K562 (cell line): ENCODE measurements around the gene GABRB1. TPM values are rescaled to one million over a fixed set of nuclear protein-coding genes. Genes with fewer than 3 reads are reported as not detected.

Experiments used
- ATAC-seq: fragments of 200-7000 bp; cut with Tn5 transposase; 3 replicates; pipeline ENCODE4 v1.9.1; 2020; ENCODE audit warnings: moderate library complexity
- BruUV-seq: library from RNA; stranded (reverse); fragments of 400-500 nt; replicated peaks from 2 replicates; lab custom pipeline; 2021; lab: Mats Ljungman, UMichigan
- CTCF ChIA-PET: fragments of 300-600 bp; formaldehyde crosslinking; extraction: SDS; loops from one replicate; lab custom pipeline; 2021; ENCODE audit warnings: low intra/inter-chr PET ratio; lab: Yijun Ruan, JAX
- POLR2A ChIA-PET: fragments of 300-600, 350-650 bp; sonication (Branson Sonifier 250); formaldehyde crosslinking; extraction: SDS; loops from one replicate; lab custom pipeline; 2021; ENCODE audit warnings: antibody characterized with exemption, inconsistent platforms; lab: Yijun Ruan, JAX
- DNase-seq, 4 experiments: peaks; one replicate each; pipeline versions ENCODE4 v3.0.0 to v3.0.0-alpha.2; 2011 to 2018; ENCODE audit warnings: low spot score in 3 of 4, mixed read lengths in 3 of 4; ENCODE audit errors: extremely low read depth in 1 of 4
- FAIRE-seq: peaks from 2 replicates; lab custom pipeline; 2011; peaks lifted over from hg19 to GRCh38; lab: Jason Lieb, UNC
- H2AFZ ChIP-seq: 2 replicates; pipeline ENCODE4 v1.6.0; 2011; ENCODE audit warnings: low read depth, low read length, control low read depth, inconsistent platforms
- H3K27ac ChIP-seq: fragments of 200-600 bp; 3 replicates; pipeline ENCODE4 v1.8.0; 2011; ENCODE audit warnings: low read depth, mild to moderate bottlenecking, control low read depth, inconsistent platforms, low read length, moderate library complexity, mixed read lengths; ENCODE audit errors: extremely low read depth
- H3K27me3 ChIP-seq, 2 experiments: fragments of 300-600 bp in 1 of 2; 2 replicates in 1 of 2; 3 replicates in 1 of 2; pipeline versions ENCODE4 v1.6.0 to v1.8.0; 2011; ENCODE audit warnings: inconsistent platforms in 2 of 2, low read length in 2 of 2, mild to moderate bottlenecking in 1 of 2, mixed read lengths in 1 of 2, moderate library complexity in 1 of 2; ENCODE audit not compliant: control insufficient read depth in 2 of 2, insufficient read depth in 2 of 2
- H3K36me3 ChIP-seq: fragments of 300-600 bp; 3 replicates; pipeline ENCODE4 v1.8.0; 2011; ENCODE audit warnings: mild to moderate bottlenecking, low read length, inconsistent platforms; ENCODE audit not compliant: control insufficient read depth, insufficient read depth
- H3K4me1 ChIP-seq, 2 experiments: fragments of 200-600 bp in 1 of 2; replicated peaks in 1 of 2; 2 replicates in 1 of 2; 3 replicates in 1 of 2; pipeline versions ENCODE4 v1.5.1 to v1.8.0; 2011; ENCODE audit warnings: inconsistent platforms in 2 of 2, low read length in 2 of 2, mild to moderate bottlenecking in 1 of 2, mixed read lengths in 1 of 2, moderate library complexity in 1 of 2; ENCODE audit not compliant: control insufficient read depth in 2 of 2, insufficient read depth in 2 of 2
- H3K4me2 ChIP-seq: 2 replicates; pipeline ENCODE4 v1.6.1; 2011; ENCODE audit warnings: low read length, control low read depth, inconsistent platforms, mixed read lengths; ENCODE audit not compliant: insufficient read depth
- H3K4me3 ChIP-seq: fragments of 200-600 bp; sonication (generic), shearing (Covaris generic); 2 replicates; pipeline ENCODE4 v1.5.1; 2016; ENCODE audit warnings: control low read depth, inconsistent platforms
- H3K79me2 ChIP-seq: fragments of 200-600 bp; 3 replicates; pipeline ENCODE4 v1.8.0; 2011; ENCODE audit warnings: low read length, inconsistent platforms; ENCODE audit not compliant: control insufficient read depth, insufficient read depth
- H3K9ac ChIP-seq, 2 experiments: 2 replicates each; pipeline versions ENCODE4 v1.6.0 to v1.6.1; 2011; ENCODE audit warnings: low read depth in 2 of 2, low read length in 2 of 2, control low read depth in 1 of 2, inconsistent platforms in 1 of 2, mild to moderate bottlenecking in 1 of 2, mixed read lengths in 1 of 2; ENCODE audit not compliant: insufficient read depth in 1 of 2
- H3K9me1 ChIP-seq: one replicate; pipeline ENCODE4 v1.6.0; 2011; ENCODE audit warnings: inconsistent platforms, mild to moderate bottlenecking, low read length, moderate library complexity; ENCODE audit not compliant: control insufficient read depth, insufficient read depth
- H3K9me3 ChIP-seq: replicated peaks from 2 replicates; pipeline ENCODE4 v1.5.1; 2011; ENCODE audit warnings: low read depth, low read length, inconsistent platforms; ENCODE audit not compliant: control insufficient read depth, insufficient read depth
- H4K20me1 ChIP-seq: replicated peaks from 2 replicates; pipeline ENCODE4 v1.6.1; 2011; ENCODE audit warnings: low read length, inconsistent platforms, mixed read lengths; ENCODE audit not compliant: control insufficient read depth, insufficient read depth
- COPS2 ChIP-seq: fragments of 450-650 bp; conservative IDR thresholded peaks from 2 replicates; pipeline ENCODE4 v1.6.1; 2016; ENCODE audit warnings: mild to moderate bottlenecking, moderate library complexity
- EHMT2 ChIP-seq: fragments of 450-650 bp; IDR thresholded peaks from 2 replicates; pipeline ENCODE4 v1.6.1; 2018; ENCODE audit warnings: antibody characterized with exemption
- GTF2F1 ChIP-seq: IDR thresholded peaks from 2 replicates; pipeline ENCODE4 v1.6.1; 2011; ENCODE audit warnings: low read depth, low read length, improper control_type of control experiment
- JUND ChIP-seq, 2 experiments: IDR thresholded peaks; 2 replicates in 1 of 2; 3 replicates in 1 of 2; pipeline ENCODE4 v1.6.1; 2011; ENCODE audit warnings: borderline replicate concordance in 2 of 2, low read depth in 2 of 2, low read length in 2 of 2, improper control_type of control experiment in 1 of 2, missing biosample characterization in 1 of 2, missing genetic modification characterization in 1 of 2, missing genetic modification reagents in 1 of 2
- POLR2AphosphoS5 ChIP-seq: IDR thresholded peaks from 2 replicates; pipeline ENCODE4 v1.6.1; 2011; ENCODE audit warnings: mild to moderate bottlenecking, low read depth, low read length, moderate library complexity; ENCODE audit not compliant: control insufficient read depth, insufficient read depth
- SRSF1 ChIP-seq: fragments of 200-400 bp; formaldehyde crosslinking; IDR thresholded peaks from 2 replicates; pipeline ENCODE4 v1.6.1; 2017; ENCODE audit warnings: mild to moderate bottlenecking, low read depth, low read length, moderate library complexity
- WGBS: fragments of 100-300 bp; shearing (Covaris generic); methylation state at CpG from one replicate; pipeline ENCODE4 v1.1.6; 2016; ENCODE audit warnings: low coverage, mixed read lengths; ENCODE audit not compliant: insufficient coverage; ENCODE audit errors: missing lambda C conversion rate; 5-methylcytosine and 5-hydroxymethylcytosine counted together
- in situ Hi-C: fragments of 300-500 bp; cut with MboI; formaldehyde crosslinking; loops from 4 replicates; pipeline ENCODE4 v1.15.0; 2018; ENCODE audit warnings: inconsistent platforms, mixed read lengths
- intact Hi-C: fragments of 100-400 bp; cut with micrococcal nuclease; formaldehyde crosslinking; loops from 2 replicates; pipeline ENCODE4 v1.14.2; 2022
- polyA plus RNA-seq, 8 experiments: library from polyadenylated mRNA; depleted of rRNA in 4 of 8; stranded (reverse) in 5 of 8; unstranded in 3 of 8; fragments of >200 nt; fragmentation: Nextera tagmentation in 2 of 8; fragmentation: Illumina TruSeq in 1 of 8; extraction: Ambion mirVana in 2 of 8; extraction: Trizol in 1 of 8; gene quantifications; 2 replicates each; pipeline versions ENCODE4 v1.2.1 to v1.2.3, GENCODE V29; 2011 to 2014; ENCODE audit warnings: inconsistent platforms in 1 of 8, missing spikeins in 1 of 8
- total RNA-seq, 7 experiments: library from RNA; depleted of rRNA in 6 of 7; stranded (reverse); fragments of >200 nt in 6 of 7; fragmentation: Illumina TruSeq in 2 of 7; extraction: Trizol in 2 of 7; gene quantifications; 2 replicates each; pipeline versions ENCODE4 v1.2.1 to v1.2.3, GENCODE V29; 2011 to 2021; ENCODE audit warnings: low replicate concordance in 1 of 7
- TF ChIP-seq, protein P1 (sequence below): fragments of 250-450 bp; sonication (Bioruptor Pico); IDR thresholded peaks from 2 replicates; pipeline ENCODE4 v1.8.0; 2021; ENCODE audit warnings: moderate library complexity, mild to moderate bottlenecking, inconsistent platforms
- TF ChIP-seq, protein P2 (sequence below): sonication (generic); formaldehyde crosslinking; IDR thresholded peaks from 2 replicates; pipeline ENCODE4 v1.8.0; 2023; ENCODE audit warnings: mild to moderate bottlenecking, missing genetic modification reagents
- TF ChIP-seq, protein P3 (sequence below): fragments of 450-650 bp; IDR thresholded peaks from 2 replicates; pipeline ENCODE4 v1.6.1; 2016; ENCODE audit warnings: low read depth, mild to moderate bottlenecking, moderate library complexity

GABRB1 gene
- total and polyA plus RNA-seq, 9 of the 15 experiments (the other 6 are each of a cell fraction or from before 2014, with no cell fraction given): not detected

DNA sequence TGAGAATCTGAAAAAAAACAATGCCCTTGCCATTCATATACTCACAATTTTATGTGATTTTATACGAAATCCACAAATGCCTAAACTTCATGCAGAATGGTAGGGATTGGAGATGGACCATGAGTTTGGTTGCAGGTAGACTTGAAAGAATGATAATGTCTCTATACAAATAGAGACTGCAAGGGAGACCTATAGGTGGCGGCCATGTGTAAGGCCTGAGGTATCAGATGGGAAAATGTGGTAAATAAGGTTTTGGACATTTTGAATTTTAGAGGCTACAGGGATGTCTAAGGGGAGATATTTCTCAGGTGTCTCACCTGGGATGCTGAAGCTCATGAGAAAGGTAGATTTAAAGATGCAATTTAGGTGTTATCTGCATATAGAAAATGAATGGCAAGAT, 78.0 kb downstream of the GABRB1 start:
- H3K9me1 ChIP-seq: no peaks in the 10 kb centered on the region
- no peak for TF ChIP-seq SRSF1
- TF ChIP-seq POLR2AphosphoS5: no peak
- TF ChIP-seq JUND (IDR thresholded peaks at IDR 0.05; ENCODE audit: borderline replicate concordance, low read depth, low read length): no peak
- no peak for TF ChIP-seq JUND (tag; IDR thresholded peaks at IDR 0.05; ENCODE audit: borderline replicate concordance, low read depth, low read length)
- TF ChIP-seq, protein P1, sequence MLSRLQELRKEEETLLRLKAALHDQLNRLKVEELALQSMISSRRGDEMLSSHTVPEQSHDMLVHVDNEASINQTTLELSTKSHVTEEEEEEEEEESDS: no peak
- no peak for TF ChIP-seq GTF2F1
- TF ChIP-seq, protein P2, sequence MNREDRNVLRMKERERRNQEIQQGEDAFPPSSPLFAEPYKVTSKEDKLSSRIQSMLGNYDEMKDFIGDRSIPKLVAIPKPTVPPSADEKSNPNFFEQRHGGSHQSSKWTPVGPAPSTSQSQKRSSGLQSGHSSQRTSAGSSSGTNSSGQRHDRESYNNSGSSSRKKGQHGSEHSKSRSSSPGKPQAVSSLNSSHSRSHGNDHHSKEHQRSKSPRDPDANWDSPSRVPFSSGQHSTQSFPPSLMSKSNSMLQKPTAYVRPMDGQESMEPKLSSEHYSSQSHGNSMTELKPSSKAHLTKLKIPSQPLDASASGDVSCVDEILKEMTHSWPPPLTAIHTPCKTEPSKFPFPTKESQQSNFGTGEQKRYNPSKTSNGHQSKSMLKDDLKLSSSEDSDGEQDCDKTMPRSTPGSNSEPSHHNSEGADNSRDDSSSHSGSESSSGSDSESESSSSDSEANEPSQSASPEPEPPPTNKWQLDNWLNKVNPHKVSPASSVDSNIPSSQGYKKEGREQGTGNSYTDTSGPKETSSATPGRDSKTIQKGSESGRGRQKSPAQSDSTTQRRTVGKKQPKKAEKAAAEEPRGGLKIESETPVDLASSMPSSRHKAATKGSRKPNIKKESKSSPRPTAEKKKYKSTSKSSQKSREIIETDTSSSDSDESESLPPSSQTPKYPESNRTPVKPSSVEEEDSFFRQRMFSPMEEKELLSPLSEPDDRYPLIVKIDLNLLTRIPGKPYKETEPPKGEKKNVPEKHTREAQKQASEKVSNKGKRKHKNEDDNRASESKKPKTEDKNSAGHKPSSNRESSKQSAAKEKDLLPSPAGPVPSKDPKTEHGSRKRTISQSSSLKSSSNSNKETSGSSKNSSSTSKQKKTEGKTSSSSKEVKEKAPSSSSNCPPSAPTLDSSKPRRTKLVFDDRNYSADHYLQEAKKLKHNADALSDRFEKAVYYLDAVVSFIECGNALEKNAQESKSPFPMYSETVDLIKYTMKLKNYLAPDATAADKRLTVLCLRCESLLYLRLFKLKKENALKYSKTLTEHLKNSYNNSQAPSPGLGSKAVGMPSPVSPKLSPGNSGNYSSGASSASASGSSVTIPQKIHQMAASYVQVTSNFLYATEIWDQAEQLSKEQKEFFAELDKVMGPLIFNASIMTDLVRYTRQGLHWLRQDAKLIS (CRISPR knock-in tag): no peak
- TF ChIP-seq EHMT2: no peak
- no peak for TF ChIP-seq COPS2
- TF ChIP-seq, protein P3, sequence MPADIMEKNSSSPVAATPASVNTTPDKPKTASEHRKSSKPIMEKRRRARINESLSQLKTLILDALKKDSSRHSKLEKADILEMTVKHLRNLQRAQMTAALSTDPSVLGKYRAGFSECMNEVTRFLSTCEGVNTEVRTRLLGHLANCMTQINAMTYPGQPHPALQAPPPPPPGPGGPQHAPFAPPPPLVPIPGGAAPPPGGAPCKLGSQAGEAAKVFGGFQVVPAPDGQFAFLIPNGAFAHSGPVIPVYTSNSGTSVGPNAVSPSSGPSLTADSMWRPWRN: no peak
- DNase-seq: no peak
- ATAC-seq: no peak
- FAIRE-seq: no peak
- no peak overlapping the region for H2AFZ ChIP-seq
- no peaks in the 10 kb centered on the region for H3K4me1 ChIP-seq
- H3K27ac ChIP-seq: no peak overlapping the region
- no peaks in the 10 kb centered on the region for H3K27me3 ChIP-seq
- no peaks in the 10 kb centered on the region for H4K20me1 ChIP-seq
- intact Hi-C loops (no loop called here), in situ Hi-C loops (no loop called here)
- no peak overlapping the region for H3K9ac ChIP-seq
- BruUV-seq: no TSS peak
- ChIA-PET POLR2A (no interaction called here), CTCF (no interaction called here)
- H3K79me2 ChIP-seq: no peaks in the 10 kb centered on the region
- H3K36me3 ChIP-seq: no peaks in the 10 kb centered on the region
- H3K4me3 ChIP-seq: no peak overlapping the region
- H3K9me3 ChIP-seq: 0 out of 2 replicates have a peak, but pooled peaks cover 2% of the 10 kb centered on the region
- WGBS: 0% methylated on average over 2 of the region's 2 CpGs
- no peak overlapping the region for H3K4me2 ChIP-seq
